ENCODE measurements around the gene PRKCQ. TPM values are rescaled to one million over a fixed set of nuclear protein-coding genes. Genes with fewer than 3 reads are reported as not detected.

PRKCQ gene
- total and polyA plus RNA-seq, 2 of the 8 experiments (the other 6 are each of a cell fraction or from before 2014, with no cell fraction given) = 9.1 to 22.6 TPM

DNA sequence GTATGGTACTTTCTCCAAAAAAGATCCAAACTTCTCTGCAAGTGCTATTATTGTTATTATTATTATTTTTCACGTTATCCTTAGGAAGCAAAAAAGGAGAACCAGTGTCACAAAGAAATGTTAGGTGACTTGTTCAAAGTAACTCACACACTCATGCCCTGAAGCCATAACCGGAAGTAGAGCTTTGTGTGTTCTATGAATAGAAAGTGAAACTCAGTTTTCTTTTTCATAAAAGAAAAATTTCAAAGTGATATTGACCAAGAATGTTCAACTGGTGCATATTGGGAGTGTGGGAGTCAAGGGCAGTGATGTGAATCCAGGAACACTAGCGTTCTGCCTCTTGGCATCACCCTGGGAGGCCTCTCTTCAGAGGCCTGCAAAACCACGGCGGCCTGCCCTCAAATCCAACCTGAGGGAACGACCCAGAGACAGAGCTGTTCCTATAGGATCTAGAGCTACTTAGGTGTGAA is 106.1 kb downstream of the PRKCQ start:
- Histone ChIP-seq H4K20me1 (replicated peaks in 1 of 2; ENCODE audit: control insufficient read depth in 1 of 2, insufficient read depth in 2 of 2, low read length in 2 of 2) (no peaks in the 10 kb centered on the region), H3K4me1 (replicated peaks in 1 of 4; ENCODE audit: control insufficient read depth in 3 of 4, insufficient read depth in 4 of 4, low read length in 3 of 4) (no peaks in the 10 kb centered on the region), H2BK12ac (ENCODE audit: low read depth, low read length) (no peak overlapping the region), H3K23me2 (ENCODE audit: low read depth, low read length) (no peaks in the 10 kb centered on the region), H3K18ac (ENCODE audit: extremely low read depth, low read length) (no peak overlapping the region), H4K5ac (ENCODE audit: insufficient read length, low read depth, low read length) (no peak overlapping the region), H3K9me3 (ENCODE audit: insufficient read depth in 2 of 2, low read depth in 1 of 2, low read length in 1 of 2) (no peaks in the 10 kb centered on the region), H2BK5ac (ENCODE audit: low read depth, low read length) (no peak overlapping the region), H2AFZ (ENCODE audit: low read length) (no peak overlapping the region), H3K79me2 (ENCODE audit: control insufficient read depth in 1 of 2, insufficient read depth in 2 of 2, low read length in 2 of 2) (no peaks in the 10 kb centered on the region), H2AK5ac (ENCODE audit: low read depth, low read length) (no peak overlapping the region), H2BK120ac (replicated peaks; ENCODE audit: low read depth, low read length) (no peak overlapping the region), H3K4me3 (ENCODE audit: extremely low read depth in 1 of 4, insufficient read depth in 2 of 4, low read depth in 3 of 4, low read length in 4 of 4) (no peak overlapping the region), H3K4me2 (ENCODE audit: insufficient read depth in 1 of 2, low read depth in 2 of 2, low read length in 2 of 2) (no peak overlapping the region), H3K9ac (replicated peaks in 1 of 4; ENCODE audit: extremely low read depth in 1 of 4, low read depth in 3 of 4, low read length in 3 of 4) (no peak overlapping the region), H3K4ac (replicated peaks; ENCODE audit: insufficient read length, low read depth, low read length) (no peak overlapping the region), H3K36me3 (ENCODE audit: control insufficient read depth in 2 of 4, insufficient read depth in 4 of 4, low read length in 3 of 4) (peaks cover 0 to 3% (median 1%) of the 10 kb centered on the region in 4 experiments; a peak in 3 of 8 replicates), H4K91ac (replicated peaks; ENCODE audit: insufficient read length, low read length) (no peak overlapping the region), H4K8ac (ENCODE audit: extremely low read depth, insufficient read depth, low read length) (no peak overlapping the region), H3K23ac (ENCODE audit: insufficient read length) (no peak overlapping the region), H2BK15ac (ENCODE audit: low read length) (no peak overlapping the region), H3K79me1 (ENCODE audit: low read depth, low read length) (no peaks in the 10 kb centered on the region), H3K27ac (ENCODE audit: low read depth, low read length) (no peak overlapping the region), H2BK20ac (ENCODE audit: low read length) (no peak overlapping the region), H3K14ac (ENCODE audit: insufficient read length) (no peak overlapping the region), H3K27me3 (replicated peaks in 1 of 4; ENCODE audit: control insufficient read depth in 3 of 4, extremely low read depth in 1 of 4, insufficient read depth in 3 of 4, low read length in 3 of 4) (no peaks in the 10 kb centered on the region), H3K56ac (replicated peaks; ENCODE audit: insufficient read length, low read depth, low read length) (no peak overlapping the region)
- POLR2A ChIA-PET (ENCODE audit: partially characterized antibody) = no interaction called here
- FAIRE-seq = no peak
- TF ChIP-seq RNF2 (IDR thresholded peaks at IDR 0.05; ENCODE audit: borderline replicate concordance, low read depth, low read length, missing control alignments, poor library complexity, severe bottlenecking) (no peak), POU5F1 (IDR thresholded peaks at IDR 0.05; ENCODE audit: low read depth, low read length) (no peak), TAF7 (optimal IDR thresholded peaks at IDR 0.05; ENCODE audit: borderline replicate concordance, low read depth, low read length) (no peak), BACH1 (IDR thresholded peaks at IDR 0.05; ENCODE audit: low read length) (no peak), MAFK (IDR thresholded peaks at IDR 0.05; ENCODE audit: low read depth, low read length) (no peak), SIN3A (conservative IDR thresholded peaks at IDR 0.05 in 1 of 2, IDR thresholded peaks at IDR 0.05 in 1 of 2; ENCODE audit: low read depth in 1 of 2, low read length in 2 of 2) (no peak), RXRA (IDR thresholded peaks at IDR 0.05; ENCODE audit: insufficient read depth, low read depth, low read length) (no peak), KDM1A (IDR thresholded peaks at IDR 0.05; ENCODE audit: borderline replicate concordance, low read length) (no peak), JUN (IDR thresholded peaks at IDR 0.05; ENCODE audit: low read depth, low read length) (no peak), MAX (IDR thresholded peaks at IDR 0.05) (no peak), POLR2A (IDR thresholded peaks at IDR 0.05; ENCODE audit: control extremely low read depth in 1 of 2, low read depth in 2 of 2, low read length in 2 of 2) (no peak), TAF1 (IDR thresholded peaks at IDR 0.05; ENCODE audit: low read depth, low read length) (no peak), CHD1 (IDR thresholded peaks at IDR 0.05; ENCODE audit: low read depth, low read length) (no peak)
- CTCF ChIA-PET (ENCODE audit: partially characterized antibody) = interaction anchor here (1.3 to 1.7 kb wide), 3 partner anchors 29 to 174 kb away, joined by 3 to 4 read pairs (median 4); no protein-coding TSS in a partner anchor
- no peak for DNase-seq (ENCODE audit: low read depth in 1 of 2, low spot score in 2 of 2)
- 88% methylated on average over 6 of the region's 6 CpGs; no CpG with 5 or more reads in 1 of the 2 experiments for WGBS, 2 experiments (ENCODE audit: extremely low coverage in 1 of 2, insufficient coverage in 1 of 2, insufficient read length in 1 of 2, insufficient replicate concordance in 2 of 2, low coverage in 1 of 2, low lambda C conversion rate in 2 of 2, missing lambda C conversion rate in 1 of 2)
